ENCODE data around the gene OFD1.

Gene OFD1

GRCh38 chrX:13716455-13716854, 18.1 kb upstream of the OFD1 start:
- peaks cover 32% of the 10 kb centered on the region for H3K79me2 ChIP-seq (ENCODE audit: control insufficient read depth, low read length)
- no peaks in the 10 kb centered on the region for H4K20me1 ChIP-seq (ENCODE audit: control insufficient read depth, insufficient read depth, low read depth, low read length)
- H3K9me3 ChIP-seq (ENCODE audit: control insufficient read depth, insufficient read depth, low read length): no peaks in the 10 kb centered on the region
- H3K27ac ChIP-seq (ENCODE audit: low read depth, low read length): no peak overlapping the region
- peaks cover 19% of the 10 kb centered on the region for H3K4me1 ChIP-seq (ENCODE audit: control insufficient read depth, low read length)
- H3K36me3 ChIP-seq (ENCODE audit: control insufficient read depth, low read length): peaks cover 65% of the 10 kb centered on the region
- no peak for TF ChIP-seq CTCF (IDR thresholded peaks at IDR 0.05; ENCODE audit: low read depth, low read length, poor library complexity, severe bottlenecking)
- no peak for TF ChIP-seq EZH2phosphoT487 (IDR thresholded peaks at IDR 0.05; ENCODE audit: borderline replicate concordance, low read length)
- no peaks in the 10 kb centered on the region for H3K27me3 ChIP-seq (ENCODE audit: control insufficient read depth, low read length)
- no peak overlapping the region for H3K4me3 ChIP-seq (ENCODE audit: low read length)
- no peaks in the 10 kb centered on the region for H3K9me2 ChIP-seq (replicated peaks; ENCODE audit: control insufficient read depth, low read length)
- H3F3A ChIP-seq (ENCODE audit: control insufficient read depth, insufficient read depth): no peaks in the 10 kb centered on the region
- H3K4me2 ChIP-seq (ENCODE audit: low read length): no peak overlapping the region

GRCh38 chrX:13716905-13717304, 17.6 kb upstream of the OFD1 start:
- no peak for TF ChIP-seq CTCF (IDR thresholded peaks at IDR 0.05; ENCODE audit: low read depth, low read length, poor library complexity, severe bottlenecking)
- Histone ChIP-seq H3F3A (ENCODE audit: control insufficient read depth, insufficient read depth) (no peaks in the 10 kb centered on the region), H3K36me3 (ENCODE audit: control insufficient read depth, low read length) (peaks cover 60% of the 10 kb centered on the region), H3K4me2 (ENCODE audit: low read length) (no peak overlapping the region), H3K79me2 (ENCODE audit: control insufficient read depth, low read length) (peaks cover 34% of the 10 kb centered on the region), H4K20me1 (ENCODE audit: control insufficient read depth, insufficient read depth, low read depth, low read length) (no peaks in the 10 kb centered on the region), H3K4me1 (ENCODE audit: control insufficient read depth, low read length) (peaks cover 19% of the 10 kb centered on the region), H3K4me3 (ENCODE audit: low read length) (no peak overlapping the region), H3K27ac (ENCODE audit: low read depth, low read length) (no peak overlapping the region), H3K9me2 (replicated peaks; ENCODE audit: control insufficient read depth, low read length) (no peaks in the 10 kb centered on the region), H3K27me3 (ENCODE audit: control insufficient read depth, low read length) (no peaks in the 10 kb centered on the region), H3K9me3 (ENCODE audit: control insufficient read depth, insufficient read depth, low read length) (no peaks in the 10 kb centered on the region)

- no peaks in the 10 kb centered on the region for H3K9me2 ChIP-seq (replicated peaks; ENCODE audit: control insufficient read depth, low read length)
- H3K4me3 ChIP-seq (ENCODE audit: low read length): no peak overlapping the region
- TF ChIP-seq CTCF (IDR thresholded peaks at IDR 0.05; ENCODE audit: low read depth, low read length, poor library complexity, severe bottlenecking) (no peak), EZH2phosphoT487 (IDR thresholded peaks at IDR 0.05; ENCODE audit: borderline replicate concordance, low read length) (no peak)
- H3K27me3 ChIP-seq (ENCODE audit: control insufficient read depth, low read length): no peaks in the 10 kb centered on the region
- peaks cover 42% of the 10 kb centered on the region for H3K79me2 ChIP-seq (ENCODE audit: control insufficient read depth, low read length)
- H3K4me2 ChIP-seq (ENCODE audit: low read length): no peak overlapping the region
- H3K36me3 ChIP-seq (ENCODE audit: control insufficient read depth, low read length): peaks cover 55% of the 10 kb centered on the region
- no peaks in the 10 kb centered on the region for H3K9me3 ChIP-seq (ENCODE audit: control insufficient read depth, insufficient read depth, low read length)
- H3F3A ChIP-seq (ENCODE audit: control insufficient read depth, insufficient read depth): 0 out of 2 replicates have a peak, but pooled peaks cover 3% of the 10 kb centered on the region
- H4K20me1 ChIP-seq (ENCODE audit: control insufficient read depth, insufficient read depth, low read depth, low read length): no peaks in the 10 kb centered on the region
- no peak overlapping the region for H3K27ac ChIP-seq (ENCODE audit: low read depth, low read length)
- H3K4me1 ChIP-seq (ENCODE audit: control insufficient read depth, low read length): peaks cover 29% of the 10 kb centered on the region
Measured at GRCh38 chrX:13717700-13718472, 16.7 kb upstream of the OFD1 start.
